ENCODE results near the gene ARHGEF4. TPM values are rescaled to one million over a fixed set of nuclear protein-coding genes. Genes with fewer than 3 reads are reported as not detected.

ARHGEF4 gene
- polyA plus RNA-seq, 1 donor (not counting 4 experiments of a cell fraction or from before 2014, with no cell fraction given), result 22.6 TPM

GRCh38 chr2:130830538-130830937 is 6.2 kb upstream of the ARHGEF4 start:
- peaks cover 5% of the 10 kb centered on the region for H3K9me1 ChIP-seq (ENCODE audit: control insufficient read depth, extremely low read depth, insufficient read depth, low read length)
- no peak overlapping the region for H3K27ac ChIP-seq (ENCODE audit: control insufficient read depth, insufficient read depth, low read length)
- peaks cover 39% of the 10 kb centered on the region for H3K4me1 ChIP-seq (ENCODE audit: control insufficient read depth, extremely low read depth, insufficient read depth, low read length)
- H3K9me3 ChIP-seq (ENCODE audit: control insufficient read depth, low read depth, low read length), result no peaks in the 10 kb centered on the region
- H3K4me2 ChIP-seq (ENCODE audit: control insufficient read depth, extremely low read depth, insufficient read depth, low read depth, low read length), result no peak overlapping the region
- no peak for DNase-seq (ENCODE audit: low read depth, low spot score)
- H3K9ac ChIP-seq (ENCODE audit: control insufficient read depth, extremely low read depth, insufficient read depth, low read length), result no peak overlapping the region
- no peaks in the 10 kb centered on the region for H4K20me1 ChIP-seq (ENCODE audit: control insufficient read depth, extremely low read depth, insufficient read depth, low read length)
- H2AFZ ChIP-seq (ENCODE audit: control insufficient read depth, low read length), result no peak overlapping the region
- no peak for TF ChIP-seq CTCF (optimal IDR thresholded peaks at IDR 0.05 in 1 of 3, IDR thresholded peaks at IDR 0.05 in 1 of 3, conservative IDR thresholded peaks at IDR 0.05 in 1 of 3; ENCODE audit: extremely low read depth in 1 of 3, insufficient read depth in 2 of 3, low read length in 3 of 3)
- no peak for TF ChIP-seq EZH2 (IDR thresholded peaks at IDR 0.05; ENCODE audit: low read length)
- FAIRE-seq, result no peak
- H3K36me3 ChIP-seq (ENCODE audit: control insufficient read depth in 2 of 2, extremely low read depth in 1 of 2, insufficient read depth in 2 of 2, low read length in 2 of 2), result no peaks in the 10 kb centered on the region
- H3K27me3 ChIP-seq (ENCODE audit: control insufficient read depth, extremely low read depth, insufficient read depth, low read length), result no peaks in the 10 kb centered on the region
- dilution Hi-C loops (cut with MboI; ENCODE audit: extremely low pct_ligation_motif_present, low sequenced_read_pairs), result no loop called here
- no peaks in the 10 kb centered on the region for H3K79me2 ChIP-seq (ENCODE audit: control insufficient read depth, insufficient read depth, low read length)
- no peak overlapping the region for H3K4me3 ChIP-seq (ENCODE audit: control insufficient read depth in 2 of 3, extremely low read depth in 1 of 3, insufficient read depth in 2 of 3, low read depth in 1 of 3, low read length in 3 of 3)

- peaks cover 5% of the 10 kb centered on the region for H3K9me1 ChIP-seq (ENCODE audit: control insufficient read depth, extremely low read depth, insufficient read depth, low read length)
- H4K20me1 ChIP-seq (ENCODE audit: control insufficient read depth, extremely low read depth, insufficient read depth, low read length), result no peaks in the 10 kb centered on the region
- FAIRE-seq (no peak), DNase-seq (ENCODE audit: low read depth, low spot score) (no peak)
- H3K9ac ChIP-seq (ENCODE audit: control insufficient read depth, extremely low read depth, insufficient read depth, low read length), result no peak overlapping the region
- no peaks in the 10 kb centered on the region for H3K79me2 ChIP-seq (ENCODE audit: control insufficient read depth, insufficient read depth, low read length)
- no peaks in the 10 kb centered on the region for H3K27me3 ChIP-seq (ENCODE audit: control insufficient read depth, extremely low read depth, insufficient read depth, low read length)
- no peaks in the 10 kb centered on the region for H3K36me3 ChIP-seq (ENCODE audit: control insufficient read depth in 2 of 2, extremely low read depth in 1 of 2, insufficient read depth in 2 of 2, low read length in 2 of 2)
- H3K4me1 ChIP-seq (ENCODE audit: control insufficient read depth, extremely low read depth, insufficient read depth, low read length), result peaks cover 39% of the 10 kb centered on the region
- no peak for TF ChIP-seq EZH2 (IDR thresholded peaks at IDR 0.05; ENCODE audit: low read length)
- TF ChIP-seq CTCF (optimal IDR thresholded peaks at IDR 0.05 in 1 of 3, IDR thresholded peaks at IDR 0.05 in 1 of 3, conservative IDR thresholded peaks at IDR 0.05 in 1 of 3; ENCODE audit: extremely low read depth in 1 of 3, insufficient read depth in 2 of 3, low read length in 3 of 3), result no peak
- H2AFZ ChIP-seq (ENCODE audit: control insufficient read depth, low read length), result no peak overlapping the region
- H3K4me2 ChIP-seq (ENCODE audit: control insufficient read depth, extremely low read depth, insufficient read depth, low read depth, low read length), result no peak overlapping the region
- no peak overlapping the region for H3K27ac ChIP-seq (ENCODE audit: control insufficient read depth, insufficient read depth, low read length)
- no peaks in the 10 kb centered on the region for H3K9me3 ChIP-seq (ENCODE audit: control insufficient read depth, low read depth, low read length)
- no peak overlapping the region for H3K4me3 ChIP-seq (ENCODE audit: control insufficient read depth in 2 of 3, extremely low read depth in 1 of 3, insufficient read depth in 2 of 3, low read depth in 1 of 3, low read length in 3 of 3)
- dilution Hi-C loops (cut with MboI; ENCODE audit: extremely low pct_ligation_motif_present, low sequenced_read_pairs), result no loop called here
Observed at GRCh38 chr2:130831356-130831755, 5.4 kb upstream of the ARHGEF4 start.

All from keratinocyte (primary cell).